GM12878 (cell line): Measurements from ENCODE around the gene TMPRSS4. TPM values are rescaled to one million over a fixed set of nuclear protein-coding genes. Genes with fewer than 3 reads are reported as not detected.

Experiments used
- CHD4 ChIP-seq: fragments of 200-600 bp; sonication (generic); IDR thresholded peaks from 2 replicates; pipeline ENCODE4 v1.6.1; 2016; ENCODE audit warnings: mild to moderate bottlenecking
- EED ChIP-seq: sonication (generic); IDR thresholded peaks from 2 replicates; pipeline ENCODE4 v1.6.1; 2016; ENCODE audit warnings: antibody characterized with exemption, low read depth
- EP300 ChIP-seq, 2 experiments: fragments of 150-350 bp in 1 of 2; IDR thresholded peaks; 2 replicates each; pipeline ENCODE4 v1.6.1; 2011 to 2012; ENCODE audit warnings: low read depth in 2 of 2, low read length in 2 of 2, borderline replicate concordance in 1 of 2, improper control_type of control experiment in 1 of 2, inconsistent platforms in 1 of 2; ENCODE audit not compliant: control insufficient read depth in 1 of 2
- FOS ChIP-seq: IDR thresholded peaks from 3 replicates; pipeline ENCODE4 v1.6.1; 2011; ENCODE audit warnings: borderline replicate concordance; ENCODE audit not compliant: insufficient read length; ENCODE audit errors: extremely low read depth
- MTA3 ChIP-seq: IDR thresholded peaks from 2 replicates; pipeline ENCODE4 v1.6.1; 2012; ENCODE audit warnings: low read length, inconsistent platforms, borderline replicate concordance
- PAX5 ChIP-seq: IDR thresholded peaks from 2 replicates; pipeline ENCODE4 v1.6.1; 2011; ENCODE audit warnings: low read depth, low read length, borderline replicate concordance
- POLR2A ChIP-seq: IDR thresholded peaks from 2 replicates; pipeline ENCODE4 v1.6.1; 2011; ENCODE audit warnings: low read depth, mild to moderate bottlenecking, low read length
- RAD21 ChIP-seq: IDR thresholded peaks from 2 replicates; pipeline ENCODE4 v1.6.1; 2011; ENCODE audit warnings: mild to moderate bottlenecking, low read depth, low read length, moderate library complexity; ENCODE audit not compliant: insufficient read depth
- ZNF384 ChIP-seq: IDR thresholded peaks from 2 replicates; pipeline ENCODE4 v1.6.1; 2012; ENCODE audit warnings: low read depth, mild to moderate bottlenecking, low read length, improper control_type of control experiment, borderline replicate concordance
- polyA plus RNA-seq, 11 experiments: library from polyadenylated mRNA; depleted of rRNA in 4 of 11; unstranded in 6 of 11; stranded (reverse) in 5 of 11; fragments of >200 nt; fragmentation: Nextera tagmentation in 4 of 11; fragmentation: Illumina TruSeq in 1 of 11; extraction: Ambion mirVana in 4 of 11; extraction: Trizol in 1 of 11; gene quantifications; 1 replicate in 1 of 11; 2 replicates in 10 of 11; pipeline versions ENCODE4 v1.2.1 to v1.2.3, GENCODE V29; 2011 to 2016; ENCODE audit warnings: inconsistent platforms in 2 of 11, missing spikeins in 2 of 11, low read depth in 1 of 11
- total RNA-seq, 4 experiments: library from RNA; depleted of rRNA in 3 of 4; stranded (reverse); fragments of >200 nt in 3 of 4; fragmentation: Illumina TruSeq in 1 of 4; extraction: Trizol in 1 of 4; gene quantifications; 2 replicates each; pipeline versions ENCODE4 v1.2.1 to v1.2.3, GENCODE V29; 2013 to 2021
- TF ChIP-seq, protein P1 (sequence below): fragments of 150-350 bp; IDR thresholded peaks from 2 replicates; pipeline ENCODE4 v1.6.1; 2016; ENCODE audit warnings: low read depth, low read length
- TF ChIP-seq, protein P2 (sequence below): fragments of 450-650 bp; IDR thresholded peaks from 2 replicates; pipeline ENCODE4 v1.6.1; 2016; ENCODE audit warnings: mild to moderate bottlenecking
- TF ChIP-seq, protein P3 (sequence below): IDR thresholded peaks from 2 replicates; pipeline ENCODE4 v1.6.1; 2012; ENCODE audit warnings: mild to moderate bottlenecking, low read depth, low read length
- TF ChIP-seq, protein P4 (sequence below): fragments of 150-350 bp; IDR thresholded peaks from 2 replicates; pipeline ENCODE4 v1.6.1; 2014; ENCODE audit warnings: mild to moderate bottlenecking, low read depth, low read length
- TF ChIP-seq, protein P5 (sequence below): fragments of 450-650 bp; IDR thresholded peaks from 2 replicates; pipeline ENCODE4 v1.6.1; 2017; ENCODE audit warnings: low read depth, mild to moderate bottlenecking, moderate library complexity
- TF ChIP-seq, protein P6 (sequence below): fragments of 450-650 bp; formaldehyde crosslinking; IDR thresholded peaks from 2 replicates; pipeline ENCODE4 v1.5.0; 2022; ENCODE audit warnings: mild to moderate bottlenecking, missing genetic modification characterization

TMPRSS4 gene
- total and polyA plus RNA-seq, 10 of the 15 experiments (the other 5 are each of a cell fraction or from before 2014, with no cell fraction given) = 0.14 to 0.26 TPM; not detected in 8

DNA sequence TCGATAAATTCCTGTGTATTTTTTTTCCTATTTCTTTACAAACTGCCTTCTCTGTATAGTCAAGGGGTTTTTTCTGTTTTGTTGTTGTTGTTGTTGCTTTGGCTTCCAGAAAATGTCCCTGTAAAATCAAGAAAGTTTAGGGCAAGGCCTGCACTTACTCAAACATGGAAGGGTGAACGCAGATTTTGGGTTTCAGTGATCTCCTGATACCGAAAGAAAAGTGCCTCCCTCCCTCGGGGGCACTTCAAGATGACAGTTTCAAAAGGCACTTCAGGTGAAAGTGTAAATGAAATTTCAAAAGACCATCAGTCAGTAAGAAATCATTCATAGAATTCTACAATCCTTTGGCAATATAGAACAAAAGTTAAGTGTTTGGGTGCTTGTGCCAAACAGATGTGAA lies 43.4 kb upstream of the TMPRSS4 start (continued):
- TF ChIP-seq FOS (no peak), ZNF384 (no peak), MTA3 (no peak), EP300 (IDR thresholded peaks at IDR 0.05; ENCODE audit: borderline replicate concordance in 1 of 2, control insufficient read depth in 1 of 2, low read depth in 2 of 2, low read length in 2 of 2) (peak in 1 of 2 experiments; percentile 50; a peak in 1 of 4 replicates), PAX5 (no peak), RAD21 (no peak), CHD4 (no peak), EED (no peak), POLR2A (no peak)
- TF ChIP-seq, protein P1, sequence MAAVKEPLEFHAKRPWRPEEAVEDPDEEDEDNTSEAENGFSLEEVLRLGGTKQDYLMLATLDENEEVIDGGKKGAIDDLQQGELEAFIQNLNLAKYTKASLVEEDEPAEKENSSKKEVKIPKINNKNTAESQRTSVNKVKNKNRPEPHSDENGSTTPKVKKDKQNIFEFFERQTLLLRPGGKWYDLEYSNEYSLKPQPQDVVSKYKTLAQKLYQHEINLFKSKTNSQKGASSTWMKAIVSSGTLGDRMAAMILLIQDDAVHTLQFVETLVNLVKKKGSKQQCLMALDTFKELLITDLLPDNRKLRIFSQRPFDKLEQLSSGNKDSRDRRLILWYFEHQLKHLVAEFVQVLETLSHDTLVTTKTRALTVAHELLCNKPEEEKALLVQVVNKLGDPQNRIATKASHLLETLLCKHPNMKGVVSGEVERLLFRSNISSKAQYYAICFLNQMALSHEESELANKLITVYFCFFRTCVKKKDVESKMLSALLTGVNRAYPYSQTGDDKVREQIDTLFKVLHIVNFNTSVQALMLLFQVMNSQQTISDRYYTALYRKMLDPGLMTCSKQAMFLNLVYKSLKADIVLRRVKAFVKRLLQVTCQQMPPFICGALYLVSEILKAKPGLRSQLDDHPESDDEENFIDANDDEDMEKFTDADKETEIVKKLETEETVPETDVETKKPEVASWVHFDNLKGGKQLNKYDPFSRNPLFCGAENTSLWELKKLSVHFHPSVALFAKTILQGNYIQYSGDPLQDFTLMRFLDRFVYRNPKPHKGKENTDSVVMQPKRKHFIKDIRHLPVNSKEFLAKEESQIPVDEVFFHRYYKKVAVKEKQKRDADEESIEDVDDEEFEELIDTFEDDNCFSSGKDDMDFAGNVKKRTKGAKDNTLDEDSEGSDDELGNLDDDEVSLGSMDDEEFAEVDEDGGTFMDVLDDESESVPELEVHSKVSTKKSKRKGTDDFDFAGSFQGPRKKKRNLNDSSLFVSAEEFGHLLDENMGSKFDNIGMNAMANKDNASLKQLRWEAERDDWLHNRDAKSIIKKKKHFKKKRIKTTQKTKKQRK = no peak
- TF ChIP-seq, protein P2, sequence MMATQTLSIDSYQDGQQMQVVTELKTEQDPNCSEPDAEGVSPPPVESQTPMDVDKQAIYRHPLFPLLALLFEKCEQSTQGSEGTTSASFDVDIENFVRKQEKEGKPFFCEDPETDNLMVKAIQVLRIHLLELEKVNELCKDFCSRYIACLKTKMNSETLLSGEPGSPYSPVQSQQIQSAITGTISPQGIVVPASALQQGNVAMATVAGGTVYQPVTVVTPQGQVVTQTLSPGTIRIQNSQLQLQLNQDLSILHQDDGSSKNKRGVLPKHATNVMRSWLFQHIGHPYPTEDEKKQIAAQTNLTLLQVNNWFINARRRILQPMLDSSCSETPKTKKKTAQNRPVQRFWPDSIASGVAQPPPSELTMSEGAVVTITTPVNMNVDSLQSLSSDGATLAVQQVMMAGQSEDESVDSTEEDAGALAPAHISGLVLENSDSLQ = 0 out of 2 replicates have a peak, but pooled peaks have one; percentile 29
- TF ChIP-seq, protein P3, sequence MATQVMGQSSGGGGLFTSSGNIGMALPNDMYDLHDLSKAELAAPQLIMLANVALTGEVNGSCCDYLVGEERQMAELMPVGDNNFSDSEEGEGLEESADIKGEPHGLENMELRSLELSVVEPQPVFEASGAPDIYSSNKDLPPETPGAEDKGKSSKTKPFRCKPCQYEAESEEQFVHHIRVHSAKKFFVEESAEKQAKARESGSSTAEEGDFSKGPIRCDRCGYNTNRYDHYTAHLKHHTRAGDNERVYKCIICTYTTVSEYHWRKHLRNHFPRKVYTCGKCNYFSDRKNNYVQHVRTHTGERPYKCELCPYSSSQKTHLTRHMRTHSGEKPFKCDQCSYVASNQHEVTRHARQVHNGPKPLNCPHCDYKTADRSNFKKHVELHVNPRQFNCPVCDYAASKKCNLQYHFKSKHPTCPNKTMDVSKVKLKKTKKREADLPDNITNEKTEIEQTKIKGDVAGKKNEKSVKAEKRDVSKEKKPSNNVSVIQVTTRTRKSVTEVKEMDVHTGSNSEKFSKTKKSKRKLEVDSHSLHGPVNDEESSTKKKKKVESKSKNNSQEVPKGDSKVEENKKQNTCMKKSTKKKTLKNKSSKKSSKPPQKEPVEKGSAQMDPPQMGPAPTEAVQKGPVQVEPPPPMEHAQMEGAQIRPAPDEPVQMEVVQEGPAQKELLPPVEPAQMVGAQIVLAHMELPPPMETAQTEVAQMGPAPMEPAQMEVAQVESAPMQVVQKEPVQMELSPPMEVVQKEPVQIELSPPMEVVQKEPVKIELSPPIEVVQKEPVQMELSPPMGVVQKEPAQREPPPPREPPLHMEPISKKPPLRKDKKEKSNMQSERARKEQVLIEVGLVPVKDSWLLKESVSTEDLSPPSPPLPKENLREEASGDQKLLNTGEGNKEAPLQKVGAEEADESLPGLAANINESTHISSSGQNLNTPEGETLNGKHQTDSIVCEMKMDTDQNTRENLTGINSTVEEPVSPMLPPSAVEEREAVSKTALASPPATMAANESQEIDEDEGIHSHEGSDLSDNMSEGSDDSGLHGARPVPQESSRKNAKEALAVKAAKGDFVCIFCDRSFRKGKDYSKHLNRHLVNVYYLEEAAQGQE = no peak
- TF ChIP-seq, protein P4, sequence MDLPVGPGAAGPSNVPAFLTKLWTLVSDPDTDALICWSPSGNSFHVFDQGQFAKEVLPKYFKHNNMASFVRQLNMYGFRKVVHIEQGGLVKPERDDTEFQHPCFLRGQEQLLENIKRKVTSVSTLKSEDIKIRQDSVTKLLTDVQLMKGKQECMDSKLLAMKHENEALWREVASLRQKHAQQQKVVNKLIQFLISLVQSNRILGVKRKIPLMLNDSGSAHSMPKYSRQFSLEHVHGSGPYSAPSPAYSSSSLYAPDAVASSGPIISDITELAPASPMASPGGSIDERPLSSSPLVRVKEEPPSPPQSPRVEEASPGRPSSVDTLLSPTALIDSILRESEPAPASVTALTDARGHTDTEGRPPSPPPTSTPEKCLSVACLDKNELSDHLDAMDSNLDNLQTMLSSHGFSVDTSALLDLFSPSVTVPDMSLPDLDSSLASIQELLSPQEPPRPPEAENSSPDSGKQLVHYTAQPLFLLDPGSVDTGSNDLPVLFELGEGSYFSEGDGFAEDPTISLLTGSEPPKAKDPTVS = no peak
- TF ChIP-seq, protein P5, sequence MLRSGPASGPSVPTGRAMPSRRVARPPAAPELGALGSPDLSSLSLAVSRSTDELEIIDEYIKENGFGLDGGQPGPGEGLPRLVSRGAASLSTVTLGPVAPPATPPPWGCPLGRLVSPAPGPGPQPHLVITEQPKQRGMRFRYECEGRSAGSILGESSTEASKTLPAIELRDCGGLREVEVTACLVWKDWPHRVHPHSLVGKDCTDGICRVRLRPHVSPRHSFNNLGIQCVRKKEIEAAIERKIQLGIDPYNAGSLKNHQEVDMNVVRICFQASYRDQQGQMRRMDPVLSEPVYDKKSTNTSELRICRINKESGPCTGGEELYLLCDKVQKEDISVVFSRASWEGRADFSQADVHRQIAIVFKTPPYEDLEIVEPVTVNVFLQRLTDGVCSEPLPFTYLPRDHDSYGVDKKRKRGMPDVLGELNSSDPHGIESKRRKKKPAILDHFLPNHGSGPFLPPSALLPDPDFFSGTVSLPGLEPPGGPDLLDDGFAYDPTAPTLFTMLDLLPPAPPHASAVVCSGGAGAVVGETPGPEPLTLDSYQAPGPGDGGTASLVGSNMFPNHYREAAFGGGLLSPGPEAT = no peak
- TF ChIP-seq, protein P6, sequence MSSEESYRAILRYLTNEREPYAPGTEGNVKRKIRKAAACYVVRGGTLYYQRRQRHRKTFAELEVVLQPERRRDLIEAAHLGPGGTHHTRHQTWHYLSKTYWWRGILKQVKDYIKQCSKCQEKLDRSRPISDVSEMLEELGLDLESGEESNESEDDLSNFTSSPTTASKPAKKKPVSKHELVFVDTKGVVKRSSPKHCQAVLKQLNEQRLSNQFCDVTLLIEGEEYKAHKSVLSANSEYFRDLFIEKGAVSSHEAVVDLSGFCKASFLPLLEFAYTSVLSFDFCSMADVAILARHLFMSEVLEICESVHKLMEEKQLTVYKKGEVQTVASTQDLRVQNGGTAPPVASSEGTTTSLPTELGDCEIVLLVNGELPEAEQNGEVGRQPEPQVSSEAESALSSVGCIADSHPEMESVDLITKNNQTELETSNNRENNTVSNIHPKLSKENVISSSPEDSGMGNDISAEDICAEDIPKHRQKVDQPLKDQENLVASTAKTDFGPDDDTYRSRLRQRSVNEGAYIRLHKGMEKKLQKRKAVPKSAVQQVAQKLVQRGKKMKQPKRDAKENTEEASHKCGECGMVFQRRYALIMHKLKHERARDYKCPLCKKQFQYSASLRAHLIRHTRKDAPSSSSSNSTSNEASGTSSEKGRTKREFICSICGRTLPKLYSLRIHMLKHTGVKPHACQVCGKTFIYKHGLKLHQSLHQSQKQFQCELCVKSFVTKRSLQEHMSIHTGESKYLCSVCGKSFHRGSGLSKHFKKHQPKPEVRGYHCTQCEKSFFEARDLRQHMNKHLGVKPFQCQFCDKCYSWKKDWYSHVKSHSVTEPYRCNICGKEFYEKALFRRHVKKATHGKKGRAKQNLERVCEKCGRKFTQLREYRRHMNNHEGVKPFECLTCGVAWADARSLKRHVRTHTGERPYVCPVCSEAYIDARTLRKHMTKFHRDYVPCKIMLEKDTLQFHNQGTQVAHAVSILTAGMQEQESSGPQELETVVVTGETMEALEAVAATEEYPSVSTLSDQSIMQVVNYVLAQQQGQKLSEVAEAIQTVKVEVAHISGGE (CRISPR knock-in tag) = no peak
